BE2C (cell line): Measurements from ENCODE around the gene ZCCHC7.
"Not testable (repeated sequence)": the region's sequence is repeated elsewhere in the genome, so short reads cannot be mapped to it uniquely, and the experiment has no call there.

Experiments
- DNase-seq: peaks from one replicate; pipeline ENCODE4 v3.0.0-alpha.2; 2020
- H3K27me3 ChIP-seq: fragments of 250-450 bp; sonication (Bioruptor Pico); 2 replicates; pipeline ENCODE4 v1.5.1; 2020; ENCODE audit warnings: mild to moderate bottlenecking
- H3K36me3 ChIP-seq: fragments of 250-450 bp; sonication (Bioruptor Pico); 2 replicates; pipeline ENCODE4 v1.5.1; 2020; ENCODE audit warnings: mild to moderate bottlenecking
- H3K4me1 ChIP-seq: fragments of 250-450 bp; sonication (Bioruptor Pico); 2 replicates; pipeline ENCODE4 v1.5.1; 2020
- H3K4me3 ChIP-seq: 2 replicates; pipeline ENCODE4 v1.5.1; 2011; ENCODE audit warnings: low read depth, low read length
- H3K9me3 ChIP-seq: fragments of 250-450 bp; sonication (Bioruptor Pico); 2 replicates; pipeline ENCODE4 v1.5.1; 2020
- TF ChIP-seq, protein P1 (sequence below): IDR thresholded peaks from 2 replicates; pipeline ENCODE4 v1.5.1; 2012; ENCODE audit warnings: mild to moderate bottlenecking, low read depth, low read length

The ZCCHC7 gene

DNA sequence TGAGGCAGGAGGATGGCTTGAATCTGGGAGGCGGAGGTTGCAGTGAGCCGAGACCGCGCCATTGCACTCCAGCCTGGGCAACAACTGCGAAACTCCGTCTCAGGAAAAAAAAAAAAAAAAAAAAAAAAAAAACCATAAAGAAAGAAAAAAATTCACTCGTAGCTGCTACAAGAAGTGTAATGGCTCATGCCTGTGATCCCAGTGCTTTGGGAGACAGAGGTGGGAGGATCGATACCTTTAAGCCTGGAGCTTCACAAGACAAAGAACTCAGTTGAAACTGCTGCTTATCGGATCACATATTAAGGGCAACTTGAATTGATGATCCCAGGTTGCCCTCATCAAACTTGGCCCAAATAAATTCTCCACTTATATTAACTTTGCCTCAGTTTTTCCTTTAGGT, 1.0 kb upstream of the ZCCHC7 start:
- Histone ChIP-seq H3K9me3 (peaks cover 3% of the 10 kb centered on the region; the same call in 1 of the 2 replicates), H3K27me3 (no peaks in the 10 kb centered on the region), H3K4me1 (no peaks in the 10 kb centered on the region), H3K4me3 (no peak overlapping the region), H3K36me3 (no peaks in the 10 kb centered on the region)
- no peak for DNase-seq
- TF ChIP-seq, protein P1, sequence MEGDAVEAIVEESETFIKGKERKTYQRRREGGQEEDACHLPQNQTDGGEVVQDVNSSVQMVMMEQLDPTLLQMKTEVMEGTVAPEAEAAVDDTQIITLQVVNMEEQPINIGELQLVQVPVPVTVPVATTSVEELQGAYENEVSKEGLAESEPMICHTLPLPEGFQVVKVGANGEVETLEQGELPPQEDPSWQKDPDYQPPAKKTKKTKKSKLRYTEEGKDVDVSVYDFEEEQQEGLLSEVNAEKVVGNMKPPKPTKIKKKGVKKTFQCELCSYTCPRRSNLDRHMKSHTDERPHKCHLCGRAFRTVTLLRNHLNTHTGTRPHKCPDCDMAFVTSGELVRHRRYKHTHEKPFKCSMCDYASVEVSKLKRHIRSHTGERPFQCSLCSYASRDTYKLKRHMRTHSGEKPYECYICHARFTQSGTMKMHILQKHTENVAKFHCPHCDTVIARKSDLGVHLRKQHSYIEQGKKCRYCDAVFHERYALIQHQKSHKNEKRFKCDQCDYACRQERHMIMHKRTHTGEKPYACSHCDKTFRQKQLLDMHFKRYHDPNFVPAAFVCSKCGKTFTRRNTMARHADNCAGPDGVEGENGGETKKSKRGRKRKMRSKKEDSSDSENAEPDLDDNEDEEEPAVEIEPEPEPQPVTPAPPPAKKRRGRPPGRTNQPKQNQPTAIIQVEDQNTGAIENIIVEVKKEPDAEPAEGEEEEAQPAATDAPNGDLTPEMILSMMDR = no peak

DNA sequence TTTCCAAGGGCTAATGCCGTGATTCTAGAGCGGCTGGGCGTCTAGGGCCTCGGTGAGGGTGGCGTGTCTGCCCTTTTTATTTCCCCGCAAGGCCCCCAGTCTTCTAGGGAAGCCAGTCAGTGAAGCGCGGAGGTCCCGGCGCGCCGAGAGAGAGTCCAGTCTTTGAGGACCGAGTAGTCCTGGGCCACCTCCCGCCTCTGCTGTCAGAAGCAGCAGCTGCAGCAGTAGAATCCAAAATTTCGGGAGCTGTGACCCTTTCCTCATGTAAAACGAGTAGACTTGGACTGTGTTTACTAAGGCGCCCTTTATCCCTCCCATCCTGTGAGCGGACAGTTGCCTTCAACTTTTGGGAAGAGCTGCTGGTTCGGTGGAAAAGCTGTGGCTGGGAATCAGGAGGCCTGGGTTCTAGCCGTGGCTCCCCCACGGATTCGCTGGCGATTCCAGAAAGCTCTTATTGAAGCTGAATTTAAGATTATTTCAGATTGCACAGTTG, 515 bp downstream of the ZCCHC7 start:
- peak overlapping the region; percentile 88 for H3K4me3 ChIP-seq
- H3K27me3 ChIP-seq, H3K36me3 ChIP-seq, H3K4me1 ChIP-seq, H3K9me3 ChIP-seq, DNase-seq: not testable (repeated sequence)

DNA sequence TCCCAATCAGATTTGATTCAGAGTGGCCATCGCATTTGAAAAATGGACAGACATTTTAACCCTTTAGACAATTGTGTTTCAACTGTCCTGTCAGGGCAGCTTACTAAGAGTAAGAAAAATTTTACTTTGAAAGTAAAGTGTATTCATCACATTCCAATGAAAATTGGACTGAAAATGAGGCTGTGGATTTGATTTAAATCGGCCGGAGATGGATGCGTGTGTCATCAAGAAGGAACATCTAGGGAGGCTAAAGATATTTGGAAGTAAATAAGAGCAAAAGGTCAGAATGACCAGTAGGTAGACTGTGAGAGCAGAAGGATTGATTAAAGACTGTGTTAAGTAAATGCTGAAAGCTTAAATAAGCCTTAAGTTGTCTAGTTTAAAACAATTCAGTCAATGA, 1.5 kb downstream of the ZCCHC7 start:
- H3K36me3 ChIP-seq = peaks cover 14% of the 10 kb centered on the region
- DNase-seq = no peak
- H3K9me3 ChIP-seq = peaks cover 3% of the 10 kb centered on the region; the same call in 1 of the 2 replicates
- 0 out of 2 replicates have a peak, but pooled peaks cover 5% of the 10 kb centered on the region for H3K4me1 ChIP-seq
- TF ChIP-seq, protein P1 = no peak
- H3K4me3 ChIP-seq = peak overlapping the region; percentile 88
- no peaks in the 10 kb centered on the region for H3K27me3 ChIP-seq

DNA sequence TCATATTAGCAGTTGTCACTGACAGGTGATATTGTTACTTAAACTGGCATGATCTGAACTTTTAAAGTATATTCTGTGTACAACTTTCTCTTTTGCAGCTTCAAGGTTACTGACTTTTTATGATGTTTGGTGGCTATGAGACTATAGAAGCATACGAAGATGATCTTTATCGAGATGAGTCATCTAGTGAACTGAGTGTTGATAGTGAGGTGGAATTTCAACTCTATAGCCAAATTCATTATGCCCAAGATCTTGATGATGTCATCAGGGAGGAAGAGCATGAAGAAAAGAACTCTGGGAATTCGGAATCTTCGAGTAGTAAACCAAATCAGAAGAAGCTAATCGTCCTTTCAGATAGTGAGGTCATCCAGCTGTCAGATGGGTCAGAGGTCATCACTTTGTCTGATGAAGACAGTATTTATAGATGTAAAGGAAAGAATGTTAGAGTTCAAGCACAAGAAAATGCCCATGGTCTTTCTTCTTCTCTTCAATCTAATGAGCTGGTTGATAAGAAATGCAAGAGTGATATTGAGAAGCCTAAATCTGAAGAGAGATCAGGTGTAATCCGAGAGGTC, 5.9 kb downstream of the ZCCHC7 start:
- Histone ChIP-seq H3K36me3 (peaks cover 38% of the 10 kb centered on the region), H3K27me3 (no peaks in the 10 kb centered on the region), H3K4me3 (no peak overlapping the region), H3K4me1 (0 out of 2 replicates have a peak, but pooled peaks cover 5% of the 10 kb centered on the region), H3K9me3 (no peaks in the 10 kb centered on the region)
- TF ChIP-seq, protein P1 = no peak
- no peak for DNase-seq

DNA sequence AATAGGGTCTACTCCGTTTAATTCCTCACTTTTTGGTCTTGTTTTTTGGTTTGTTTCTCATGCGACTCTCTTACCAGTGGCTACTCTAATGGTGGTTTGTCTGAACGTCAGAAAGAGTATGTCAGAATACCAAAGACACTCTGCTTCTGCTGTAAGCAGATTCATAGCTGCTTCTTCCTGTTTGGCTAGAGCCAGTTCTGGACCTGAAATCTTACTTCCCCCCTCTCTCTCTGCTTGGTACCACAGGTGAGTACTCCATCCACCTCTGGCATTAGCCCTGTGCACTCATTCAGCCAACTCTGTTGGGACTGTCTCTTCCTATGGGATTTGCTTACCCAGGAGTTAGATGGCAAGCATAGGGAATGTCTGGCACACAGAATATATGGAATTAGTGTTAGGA, 6.6 kb downstream of the ZCCHC7 start:
- Histone ChIP-seq H3K36me3 (peaks cover 38% of the 10 kb centered on the region), H3K4me1 (0 out of 2 replicates have a peak, but pooled peaks cover 5% of the 10 kb centered on the region), H3K4me3 (no peak overlapping the region), H3K27me3 (no peaks in the 10 kb centered on the region), H3K9me3 (no peaks in the 10 kb centered on the region)
- no peak for DNase-seq
- TF ChIP-seq, protein P1 = no peak

DNA sequence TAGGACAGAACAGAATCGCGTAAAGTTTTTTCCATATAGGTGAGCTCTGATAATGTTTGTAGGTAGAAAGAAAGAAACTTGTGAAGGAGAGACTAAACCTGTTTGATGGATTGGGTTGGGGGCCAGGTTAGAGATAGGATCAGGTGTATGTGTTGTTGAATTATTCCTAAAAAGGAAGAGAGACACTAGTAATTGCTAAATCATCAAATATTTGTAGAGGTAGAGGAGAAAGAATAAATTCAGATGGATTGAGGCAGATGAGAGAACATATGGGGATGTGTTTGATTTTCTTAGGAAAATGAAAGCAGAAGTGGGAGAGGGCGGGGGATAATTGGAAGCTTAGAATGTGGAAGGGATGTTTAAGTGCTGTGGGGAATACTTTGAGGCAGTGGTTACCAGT, 7.7 kb downstream of the ZCCHC7 start:
- TF ChIP-seq, protein P1 = no peak
- H3K4me1 ChIP-seq = 0 out of 2 replicates have a peak, but pooled peaks cover 5% of the 10 kb centered on the region

More for the DNA sequence above, 7.7 kb downstream of the ZCCHC7 start:
- no peak for DNase-seq
- Histone ChIP-seq H3K36me3 (peaks cover 45% of the 10 kb centered on the region), H3K4me3 (no peak overlapping the region), H3K27me3 (no peaks in the 10 kb centered on the region), H3K9me3 (no peaks in the 10 kb centered on the region)
